HG03565 (cell line): Measurements from ENCODE around the gene DNASE1.

ENCODE experiments used
- ATAC-seq: cut with Tn5 transposase; IDR thresholded peaks from one replicate; pipeline ENCODE4 v1.9.1; 2021; ENCODE audit warnings: mild to moderate bottlenecking, moderate library complexity; ENCODE audit not compliant: unreplicated experiment

The DNASE1 gene

GRCh38 chr16:3661922-3662321, 7.4 kb downstream of the DNASE1 start:
- ATAC-seq, result no peak

- no peak for ATAC-seq
Measured at GRCh38 chr16:3662601-3663000, 8.1 kb downstream of the DNASE1 start.

GRCh38 chr16:3664187-3664896, 9.9 kb downstream of the DNASE1 start:
- no peak for ATAC-seq

GRCh38 chr16:3665508-3665907, 11.0 kb downstream of the DNASE1 start:
- ATAC-seq, result no peak

GRCh38 chr16:3668626-3669025, 14.1 kb downstream of the DNASE1 start:
- no peak for ATAC-seq

- ATAC-seq, result no peak
Measured at GRCh38 chr16:3669082-3669481, 14.6 kb downstream of the DNASE1 start.

- ATAC-seq, result no peak
Measured at GRCh38 chr16:3670711-3671110, 16.2 kb downstream of the DNASE1 start.

GRCh38 chr16:3671424-3671823, 16.9 kb downstream of the DNASE1 start:
- ATAC-seq, result no peak

GRCh38 chr16:3672571-3673041, 18.1 kb downstream of the DNASE1 start:
- no peak for ATAC-seq

- no peak for ATAC-seq
Measured at GRCh38 chr16:3673201-3673600, 18.7 kb downstream of the DNASE1 start.

GRCh38 chr16:3673676-3674377, 19.3 kb downstream of the DNASE1 start:
- no peak for ATAC-seq

- ATAC-seq, result no peak
Measured at GRCh38 chr16:3674513-3675295, 20.2 kb downstream of the DNASE1 start.

- ATAC-seq, result no peak
Measured at GRCh38 chr16:3675601-3676130, 21.2 kb downstream of the DNASE1 start.

- ATAC-seq, result no peak
Measured at GRCh38 chr16:3677994-3678393, 23.5 kb downstream of the DNASE1 start.

- ATAC-seq, result no peak
Measured at GRCh38 chr16:3681206-3681605, 26.7 kb downstream of the DNASE1 start.

- no peak for ATAC-seq
Measured at GRCh38 chr16:3687021-3687420, 32.5 kb downstream of the DNASE1 start.

- no peak for ATAC-seq
Measured at GRCh38 chr16:3687792-3688191, 33.3 kb downstream of the DNASE1 start.

GRCh38 chr16:3689731-3690130, 35.2 kb downstream of the DNASE1 start:
- ATAC-seq, result no peak

GRCh38 chr16:3690470-3690928, 36.0 kb downstream of the DNASE1 start:
- ATAC-seq, result peak; percentile 65

GRCh38 chr16:3690980-3691720, 36.7 kb downstream of the DNASE1 start:
- ATAC-seq, result no peak

GRCh38 chr16:3691761-3692160, 37.3 kb downstream of the DNASE1 start:
- ATAC-seq, result no peak
